NOMO-1 treated with dmso at 0.1 percent for 144 hours (cell line): ENCODE data around the gene C15orf61.

ENCODE experiments used
- DNase-seq: peaks from one replicate; lab custom pipeline; 2025; ENCODE audit not compliant: unreplicated experiment; lab: John Stamatoyannopoulos, UW

C15orf61 gene

GRCh38 chr15:67512933-67513714 lies 7.8 kb upstream of the C15orf61 start:
- DNase-seq, result no peak

GRCh38 chr15:67515090-67515489 lies 5.8 kb upstream of the C15orf61 start:
- no peak for DNase-seq

DNA sequence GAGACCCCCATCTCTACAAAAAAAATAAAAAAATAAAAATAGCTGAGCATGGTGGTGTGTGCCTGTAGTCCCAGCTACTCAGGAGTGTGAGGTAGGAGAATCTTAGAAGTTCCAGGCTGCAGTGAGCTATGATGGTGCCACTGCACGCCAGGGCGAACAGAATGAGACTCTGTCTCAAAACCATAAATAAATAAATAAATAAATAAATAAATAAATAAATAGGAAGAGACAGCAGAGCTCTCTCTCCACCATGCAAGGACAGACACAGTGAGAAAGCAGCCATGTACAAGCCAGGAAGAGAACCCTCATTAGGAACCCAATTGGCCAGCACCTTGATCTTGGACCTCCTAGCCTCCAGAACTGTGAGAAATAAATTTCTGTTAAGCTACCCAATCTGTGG lies 5.4 kb upstream of the C15orf61 start:
- DNase-seq, result no peak

DNA sequence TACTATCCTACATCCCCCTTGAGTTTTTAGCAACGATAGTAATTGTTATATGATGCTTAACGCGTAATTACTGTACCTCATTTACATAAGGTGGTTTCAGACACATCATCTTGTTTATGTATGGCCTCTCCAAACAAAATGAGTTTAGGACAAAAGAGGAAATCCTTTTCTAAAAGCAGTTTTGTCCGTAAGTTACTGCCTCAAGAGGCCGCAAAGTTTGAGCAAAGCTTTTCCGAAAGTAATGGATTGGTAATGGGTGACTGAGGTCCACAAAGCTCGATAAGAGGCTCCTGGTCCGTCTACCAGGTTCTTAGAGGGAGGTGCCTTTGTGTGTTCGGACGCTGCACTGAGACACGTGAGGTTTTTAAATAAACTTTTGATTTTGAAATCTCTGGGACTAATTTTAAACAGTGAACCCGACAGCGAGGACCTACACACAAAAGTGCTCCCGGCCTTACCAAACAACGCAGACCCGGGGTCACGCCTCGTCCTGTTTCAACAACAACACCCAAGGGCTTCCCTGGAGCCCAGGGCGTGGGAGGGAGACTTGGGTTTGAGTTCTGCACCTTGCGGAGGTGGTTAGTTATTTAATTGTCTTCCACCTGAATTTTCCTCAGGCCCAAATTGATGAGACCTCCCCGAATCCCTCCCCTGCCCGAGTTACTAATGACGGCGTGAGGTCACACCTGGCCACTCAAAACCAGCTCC lies 456 bp upstream of the C15orf61 start:
- DNase-seq, result peak; percentile 36

GRCh38 chr15:67521783-67522568 lies 1.0 kb downstream of the C15orf61 start:
- DNase-seq, result no peak

- no peak for DNase-seq
Observed at GRCh38 chr15:67523330-67523729, 2.4 kb downstream of the C15orf61 start.

GRCh38 chr15:67524235-67524634 lies 3.3 kb downstream of the C15orf61 start:
- DNase-seq, result no peak

DNA sequence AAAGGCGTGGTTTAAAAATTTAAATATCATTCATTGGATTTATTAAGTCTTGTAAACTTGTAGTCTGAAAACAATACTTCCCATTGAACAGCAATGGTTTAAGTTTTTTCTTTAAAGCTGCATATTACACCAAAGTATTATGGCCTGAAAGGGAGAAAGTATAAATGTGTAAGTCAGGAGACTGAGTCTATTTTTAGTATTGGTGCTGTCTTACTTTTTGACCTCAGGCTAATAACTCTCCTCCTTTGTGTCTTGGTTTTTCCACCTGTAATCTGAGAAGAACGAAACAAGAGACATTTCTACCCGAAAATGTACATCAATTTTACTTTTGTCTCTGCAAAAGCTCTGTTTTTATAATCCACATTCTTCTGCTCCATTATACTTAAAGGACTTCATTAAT lies 7.6 kb downstream of the C15orf61 start:
- DNase-seq, result no peak

GRCh38 chr15:67531379-67531914 lies 10.5 kb downstream of the C15orf61 start:
- no peak for DNase-seq

- DNase-seq, result no peak
Observed at GRCh38 chr15:67533873-67534272, 12.9 kb downstream of the C15orf61 start.

DNA sequence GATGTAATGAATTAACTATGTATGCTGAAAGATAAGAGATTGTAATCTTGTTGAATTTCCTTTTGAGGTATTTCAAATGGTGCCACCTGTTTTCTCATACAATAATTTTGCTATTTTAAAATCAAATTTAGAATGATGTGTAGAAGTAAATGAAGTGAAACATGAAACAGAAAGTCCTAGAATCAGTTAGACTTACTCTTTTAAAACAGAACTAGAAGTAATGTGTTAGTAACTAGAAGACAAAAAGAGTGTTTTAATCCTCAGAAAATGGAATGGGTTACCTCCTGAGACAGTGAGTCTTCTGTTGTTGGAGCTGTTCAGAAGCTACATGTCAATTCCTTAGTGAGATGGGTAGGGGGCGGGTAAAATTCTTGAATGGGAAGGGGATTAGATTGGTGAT lies 13.4 kb downstream of the C15orf61 start:
- DNase-seq, result no peak

DNA sequence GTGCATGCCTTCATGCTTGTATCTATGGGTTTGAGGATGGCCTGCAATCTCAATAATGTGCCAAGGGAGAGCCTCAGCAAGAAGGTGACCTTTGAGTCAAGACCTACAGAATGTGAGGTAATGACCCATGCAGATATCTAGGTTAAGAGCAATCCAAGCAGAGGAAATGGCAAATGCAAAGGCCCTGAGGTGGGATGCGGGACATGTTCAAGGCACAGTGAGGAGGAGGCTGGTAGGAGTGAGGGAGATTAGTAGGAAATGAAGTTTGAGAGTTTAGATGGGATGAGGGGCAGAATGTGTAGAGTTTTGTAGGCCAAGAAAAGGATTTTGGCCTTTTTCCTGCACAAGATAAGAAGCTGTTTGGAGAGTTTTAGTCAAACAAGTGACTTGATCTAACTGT lies 16.8 kb downstream of the C15orf61 start:
- DNase-seq, result no peak

GRCh38 chr15:67542420-67543347 lies 21.8 kb downstream of the C15orf61 start, which contains the start of gene MAP2K5:
Gene MAP2K5, plus strand, starts transcription at chr15:67542703. Its CDS starts 633 bp downstream, at chr15:67543336.
- peak; percentile 52 for DNase-seq

- no peak for DNase-seq
Observed at GRCh38 chr15:67543348-67543718, 22.4 kb downstream of the C15orf61 start.

- no peak for DNase-seq
Observed at GRCh38 chr15:67544475-67544874, 23.5 kb downstream of the C15orf61 start.

DNA sequence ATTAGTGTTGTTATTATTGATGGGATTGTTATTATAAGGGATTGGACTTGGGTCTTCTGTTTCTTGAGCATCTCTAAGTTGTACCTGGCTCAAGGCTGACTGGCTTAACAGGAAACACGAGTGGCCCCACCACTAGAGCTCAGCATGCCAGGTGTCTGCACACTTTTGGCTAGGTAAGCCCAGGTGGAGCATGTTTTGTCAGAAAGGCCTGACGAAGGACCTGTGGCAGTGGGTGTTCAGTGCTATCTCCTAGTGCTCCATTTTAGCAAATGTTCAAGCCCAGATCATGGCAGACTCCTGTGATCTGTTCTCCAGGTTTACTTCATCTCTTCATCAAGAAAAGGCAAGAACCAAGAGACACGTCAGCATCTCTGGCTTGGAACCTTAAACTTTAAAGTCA lies 24.9 kb downstream of the C15orf61 start:
- DNase-seq, result no peak

GRCh38 chr15:67547064-67547463 lies 26.1 kb downstream of the C15orf61 start:
- no peak for DNase-seq

DNA sequence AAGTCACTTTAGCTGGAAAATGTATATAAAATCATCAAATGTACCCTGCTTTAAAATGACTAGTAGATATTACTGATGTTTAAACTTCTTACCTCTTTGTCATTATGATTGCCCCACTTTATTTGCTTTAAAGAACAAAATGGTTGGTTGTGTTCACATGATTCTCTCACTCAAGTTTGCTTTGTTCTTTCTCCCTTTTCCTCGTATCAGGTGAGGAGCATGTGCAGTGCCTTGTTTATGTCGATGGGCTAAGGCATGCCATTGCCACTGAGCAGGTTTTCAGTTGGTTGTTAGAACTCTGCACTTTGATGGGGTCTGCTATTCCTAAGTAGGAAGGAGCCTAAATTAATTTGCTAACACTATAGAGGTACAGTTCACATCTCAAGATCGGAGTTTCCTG lies 26.9 kb downstream of the C15orf61 start:
- no peak for DNase-seq

DNA sequence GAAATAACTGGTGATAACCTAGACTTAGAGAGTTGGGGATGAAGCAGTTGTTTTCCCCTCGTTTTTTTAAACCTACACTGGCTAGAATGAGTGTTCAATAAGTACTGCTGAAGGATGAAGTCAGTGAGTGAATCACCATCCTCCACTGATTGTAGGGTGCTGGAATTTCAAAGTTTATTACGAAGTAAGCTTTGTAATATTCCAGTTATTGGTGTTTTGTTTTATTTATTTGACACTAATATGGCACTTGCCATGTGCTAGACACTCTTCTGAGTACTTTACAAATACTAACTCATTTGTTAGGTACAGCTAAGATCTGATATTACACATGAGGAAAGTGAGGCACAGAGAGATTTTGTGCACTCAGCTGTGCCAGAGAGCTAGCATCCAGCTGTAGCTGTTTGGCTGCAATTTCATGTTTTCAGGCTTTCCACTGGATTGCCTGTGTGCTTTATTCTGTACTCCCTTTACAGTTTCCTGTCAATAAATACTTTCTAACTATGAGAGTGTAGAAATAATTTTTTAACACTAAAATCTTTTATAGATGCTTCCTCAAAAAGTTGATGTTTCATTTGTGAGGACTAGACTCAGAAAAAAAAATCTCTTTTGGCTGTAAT lies 27.4 kb downstream of the C15orf61 start:
- DNase-seq, result no peak
